Retinal pigment epithelial cell (primary cell): ENCODE results near the gene PA2G4.

Source experiments
- DNase-seq: peaks from one replicate; pipeline ENCODE4 v3.0.0-alpha.2; 2010; ENCODE audit warnings: low read depth
- H3K4me3 ChIP-seq: 2 replicates; pipeline ENCODE4 v1.5.1; 2011; ENCODE audit warnings: mild to moderate bottlenecking, low read length, control low read depth, moderate library complexity
- CTCF ChIP-seq: conservative IDR thresholded peaks from 2 replicates; pipeline ENCODE4 v1.5.1; 2011; ENCODE audit warnings: low read depth, low read length, control low read depth, inconsistent platforms

The PA2G4 gene

DNA sequence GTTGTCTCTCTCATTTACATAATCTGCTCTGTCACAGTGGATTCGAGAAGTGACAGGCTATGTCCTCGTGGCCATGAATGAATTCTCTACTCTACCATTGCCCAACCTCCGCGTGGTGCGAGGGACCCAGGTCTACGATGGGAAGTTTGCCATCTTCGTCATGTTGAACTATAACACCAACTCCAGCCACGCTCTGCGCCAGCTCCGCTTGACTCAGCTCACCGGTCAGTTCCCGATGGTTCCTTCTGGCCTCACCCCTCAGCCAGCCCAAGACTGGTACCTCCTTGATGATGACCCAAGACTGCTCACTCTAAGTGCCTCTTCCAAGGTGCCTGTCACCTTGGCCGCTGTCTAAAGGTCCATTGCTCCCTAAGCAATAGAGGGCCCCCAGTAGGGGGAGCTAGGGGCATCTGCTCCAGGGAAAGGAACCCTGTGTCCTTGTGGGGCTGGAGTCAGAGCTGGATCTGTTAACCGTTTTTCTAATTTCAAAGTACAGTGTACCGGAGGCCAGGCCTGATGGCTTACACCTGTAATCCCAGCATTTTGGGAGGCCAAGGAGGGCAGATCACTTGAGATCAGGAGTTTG is 19.3 kb upstream of the PA2G4 start:
- DNase-seq, result no peak
- TF ChIP-seq CTCF, result peak; percentile 60
- no peak overlapping the region for H3K4me3 ChIP-seq

- H3K4me3 ChIP-seq, result no peak overlapping the region
- TF ChIP-seq CTCF, result no peak
- no peak for DNase-seq
These were observed 18.3 kb upstream of the PA2G4 start for GRCh38 chr12:56086096-56086495.

DNA sequence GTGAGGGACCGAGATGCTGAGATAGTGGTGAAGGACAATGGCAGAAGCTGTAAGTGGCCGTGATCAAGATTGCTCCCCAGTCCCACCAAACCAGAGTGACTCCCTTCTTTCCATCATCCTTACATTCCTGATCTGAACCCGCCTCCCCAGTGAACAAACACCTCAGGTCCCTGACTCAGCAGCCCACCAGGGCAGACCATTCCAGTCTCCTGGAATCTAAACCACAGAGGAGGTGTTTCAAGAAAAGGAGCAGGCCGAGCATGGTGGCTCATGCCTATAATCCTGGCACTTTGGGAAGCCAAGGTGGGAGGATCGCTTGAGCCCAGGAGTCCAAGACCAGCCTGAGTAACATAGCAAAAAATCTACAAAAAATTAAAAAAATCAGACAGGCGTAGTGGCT is 17.8 kb upstream of the PA2G4 start:
- DNase-seq, result no peak
- no peak for TF ChIP-seq CTCF
- no peak overlapping the region for H3K4me3 ChIP-seq

DNA sequence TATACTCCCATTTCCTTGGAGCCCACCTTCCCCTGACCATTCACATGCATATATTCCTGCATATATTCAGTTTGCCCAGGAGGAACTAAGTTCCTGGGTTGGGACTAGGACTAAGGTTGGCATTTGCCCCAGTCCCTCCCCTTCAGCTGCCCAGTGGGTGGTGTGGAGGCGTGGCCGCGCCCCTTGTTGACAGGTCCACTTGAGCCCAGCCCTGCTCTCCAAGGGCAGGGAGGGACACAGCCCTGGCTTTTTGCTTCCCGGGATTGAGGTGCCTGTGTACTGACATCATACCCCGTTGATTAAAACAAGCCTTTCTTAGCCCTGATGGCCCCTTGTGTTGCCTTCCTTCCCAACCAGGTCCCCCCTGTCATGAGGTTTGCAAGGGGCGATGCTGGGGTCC is 17.1 kb upstream of the PA2G4 start:
- TF ChIP-seq CTCF, result no peak
- H3K4me3 ChIP-seq, result no peak overlapping the region
- DNase-seq, result no peak

DNA sequence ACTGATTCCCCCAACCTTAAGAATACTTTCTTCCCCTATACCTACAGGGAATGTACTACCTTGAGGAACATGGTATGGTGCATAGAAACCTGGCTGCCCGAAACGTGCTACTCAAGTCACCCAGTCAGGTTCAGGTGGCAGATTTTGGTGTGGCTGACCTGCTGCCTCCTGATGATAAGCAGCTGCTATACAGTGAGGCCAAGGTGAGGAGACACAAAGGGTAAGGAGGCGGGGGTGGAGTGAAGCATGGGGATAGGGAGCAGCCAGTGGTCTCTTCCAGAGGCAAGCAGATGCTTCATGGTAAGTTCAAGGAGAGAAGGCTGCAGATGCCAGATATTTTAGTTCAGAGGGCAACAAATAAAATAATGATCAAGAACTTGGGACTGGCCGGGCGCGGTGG is 6.6 kb upstream of the PA2G4 start:
- no peak for TF ChIP-seq CTCF
- no peak for DNase-seq
- H3K4me3 ChIP-seq, result no peak overlapping the region

GRCh38 chr12:56098592-56098991 is 5.8 kb upstream of the PA2G4 start:
- DNase-seq, result no peak
- no peak overlapping the region for H3K4me3 ChIP-seq
- TF ChIP-seq CTCF, result no peak

GRCh38 chr12:56099787-56100186 is 4.6 kb upstream of the PA2G4 start:
- H3K4me3 ChIP-seq, result no peak overlapping the region
- no peak for TF ChIP-seq CTCF
- no peak for DNase-seq
